ENCODE measurements around the gene SRR. TPM values are rescaled to one million over a fixed set of nuclear protein-coding genes. Genes with fewer than 3 reads are reported as not detected.

Gene SRR
- total and polyA plus RNA-seq, 2 donors (not counting 3 experiments of a cell fraction or from before 2014, with no cell fraction given): 13.7 to 20.1 TPM

DNA sequence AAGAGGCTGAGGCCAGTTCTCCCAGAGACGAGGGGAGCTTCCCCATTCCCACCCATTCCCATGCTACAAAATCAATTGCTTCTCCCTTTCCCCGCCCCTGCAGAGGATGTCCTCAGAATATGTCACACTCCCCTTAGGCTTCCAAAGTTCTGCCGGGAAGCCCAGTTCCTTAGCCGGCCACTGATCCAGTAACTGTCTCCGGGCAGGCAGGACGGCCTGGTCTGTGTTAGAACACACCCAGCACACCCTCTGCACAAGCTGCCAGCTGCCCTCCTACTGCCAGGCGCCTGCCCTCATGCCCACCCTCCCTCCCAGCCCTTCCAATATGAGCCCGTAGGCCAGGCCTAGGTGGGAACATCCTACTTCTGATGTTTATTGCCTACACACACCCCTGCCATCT, 64.6 kb downstream of the SRR start:
- BruUV-seq (replicated peaks): no TSS peak
- FAIRE-seq: no peak
- Histone ChIP-seq H3K27me3 (ENCODE audit: control insufficient read depth in 2 of 2, insufficient read depth in 2 of 2, low read length in 2 of 2) (no peaks in the 10 kb centered on the region), H3K36me3 (ENCODE audit: control insufficient read depth in 2 of 2, extremely low read depth in 1 of 2, insufficient read depth in 2 of 2, low read length in 2 of 2) (peaks cover 0 to 29% of the 10 kb centered on the region in 2 experiments), H3K4me3 (replicated peaks in 1 of 3; ENCODE audit: insufficient read depth in 1 of 3, low read depth in 1 of 3, low read length in 3 of 3) (no peak overlapping the region), H3K4me1 (ENCODE audit: control insufficient read depth, extremely low read depth, insufficient read depth, low read length) (peaks cover 6% of the 10 kb centered on the region), H4K20me1 (replicated peaks; ENCODE audit: control insufficient read depth, extremely low read depth, insufficient read depth, low read length) (no peaks in the 10 kb centered on the region), H2AFZ (ENCODE audit: low read depth, low read length) (no peak overlapping the region), H3K79me2 (ENCODE audit: control insufficient read depth, insufficient read depth, low read length) (no peaks in the 10 kb centered on the region), H3K9me3 (replicated peaks; ENCODE audit: control insufficient read depth, insufficient read depth, low read length) (no peaks in the 10 kb centered on the region), H3K27ac (ENCODE audit: insufficient read depth, low read depth, low read length) (no peak overlapping the region), H3K9ac (replicated peaks; ENCODE audit: extremely low read depth, insufficient read depth, low read length) (no peak overlapping the region), H3K9me1 (replicated peaks; ENCODE audit: control insufficient read depth, extremely low read depth, insufficient read depth, low read length) (no peaks in the 10 kb centered on the region), H3K4me2 (ENCODE audit: insufficient read depth, low read length) (no peak overlapping the region)
- no peak for TF ChIP-seq POLR2A (IDR thresholded peaks at IDR 0.05; ENCODE audit: low read depth, low read length)
- TF ChIP-seq, protein P1, sequence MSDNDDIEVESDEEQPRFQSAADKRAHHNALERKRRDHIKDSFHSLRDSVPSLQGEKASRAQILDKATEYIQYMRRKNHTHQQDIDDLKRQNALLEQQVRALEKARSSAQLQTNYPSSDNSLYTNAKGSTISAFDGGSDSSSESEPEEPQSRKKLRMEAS (IDR thresholded peaks at IDR 0.05; ENCODE audit: insufficient read depth, insufficient read length): no peak
- no peak for TF ChIP-seq FOS (IDR thresholded peaks at IDR 0.05; ENCODE audit: borderline replicate concordance, insufficient read depth, low read length)
- TF ChIP-seq POLR2AphosphoS5 (IDR thresholded peaks at IDR 0.05; ENCODE audit: insufficient read depth, low read depth, low read length): no peak
- no peak for TF ChIP-seq JUN (IDR thresholded peaks at IDR 0.05; ENCODE audit: borderline replicate concordance, insufficient read depth, insufficient read length, low read depth)
- no peak for TF ChIP-seq MYC (IDR thresholded peaks at IDR 0.05; ENCODE audit: low read depth, low read length)
- no peak for TF ChIP-seq EZH2 (IDR thresholded peaks at IDR 0.05; ENCODE audit: borderline replicate concordance, low read depth, low read length, severe bottlenecking)
- TF ChIP-seq GATA2 (IDR thresholded peaks at IDR 0.05; ENCODE audit: insufficient read depth, insufficient read length, low read depth, low read length): no peak
- TF ChIP-seq, protein P2, sequence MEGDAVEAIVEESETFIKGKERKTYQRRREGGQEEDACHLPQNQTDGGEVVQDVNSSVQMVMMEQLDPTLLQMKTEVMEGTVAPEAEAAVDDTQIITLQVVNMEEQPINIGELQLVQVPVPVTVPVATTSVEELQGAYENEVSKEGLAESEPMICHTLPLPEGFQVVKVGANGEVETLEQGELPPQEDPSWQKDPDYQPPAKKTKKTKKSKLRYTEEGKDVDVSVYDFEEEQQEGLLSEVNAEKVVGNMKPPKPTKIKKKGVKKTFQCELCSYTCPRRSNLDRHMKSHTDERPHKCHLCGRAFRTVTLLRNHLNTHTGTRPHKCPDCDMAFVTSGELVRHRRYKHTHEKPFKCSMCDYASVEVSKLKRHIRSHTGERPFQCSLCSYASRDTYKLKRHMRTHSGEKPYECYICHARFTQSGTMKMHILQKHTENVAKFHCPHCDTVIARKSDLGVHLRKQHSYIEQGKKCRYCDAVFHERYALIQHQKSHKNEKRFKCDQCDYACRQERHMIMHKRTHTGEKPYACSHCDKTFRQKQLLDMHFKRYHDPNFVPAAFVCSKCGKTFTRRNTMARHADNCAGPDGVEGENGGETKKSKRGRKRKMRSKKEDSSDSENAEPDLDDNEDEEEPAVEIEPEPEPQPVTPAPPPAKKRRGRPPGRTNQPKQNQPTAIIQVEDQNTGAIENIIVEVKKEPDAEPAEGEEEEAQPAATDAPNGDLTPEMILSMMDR (IDR thresholded peaks at IDR 0.05; ENCODE audit: extremely low read depth in 1 of 2, insufficient read depth in 1 of 2, low read depth in 1 of 2, low read length in 2 of 2): no peak
- DNase-seq (ENCODE audit: low read depth, low spot score): no peak
- ChIA-PET POLR2A (no interaction called here), CTCF (interaction anchor here (1.5 to 6.4 kb wide), 4 partner anchors 9 to 47 kb away, joined by 6 to 47 read pairs (median 20); no protein-coding TSS in a partner anchor)
- intact Hi-C loops (cut with micrococcal nuclease) (no loop called here), dilution Hi-C loops (cut with MboI; ENCODE audit: extremely low pct_ligation_motif_present, low sequenced_read_pairs) (no loop called here)

All from endothelial cell of umbilical vein (primary cell).